ENCODE measurements around the gene SH2D3C.

SH2D3C gene

DNA sequence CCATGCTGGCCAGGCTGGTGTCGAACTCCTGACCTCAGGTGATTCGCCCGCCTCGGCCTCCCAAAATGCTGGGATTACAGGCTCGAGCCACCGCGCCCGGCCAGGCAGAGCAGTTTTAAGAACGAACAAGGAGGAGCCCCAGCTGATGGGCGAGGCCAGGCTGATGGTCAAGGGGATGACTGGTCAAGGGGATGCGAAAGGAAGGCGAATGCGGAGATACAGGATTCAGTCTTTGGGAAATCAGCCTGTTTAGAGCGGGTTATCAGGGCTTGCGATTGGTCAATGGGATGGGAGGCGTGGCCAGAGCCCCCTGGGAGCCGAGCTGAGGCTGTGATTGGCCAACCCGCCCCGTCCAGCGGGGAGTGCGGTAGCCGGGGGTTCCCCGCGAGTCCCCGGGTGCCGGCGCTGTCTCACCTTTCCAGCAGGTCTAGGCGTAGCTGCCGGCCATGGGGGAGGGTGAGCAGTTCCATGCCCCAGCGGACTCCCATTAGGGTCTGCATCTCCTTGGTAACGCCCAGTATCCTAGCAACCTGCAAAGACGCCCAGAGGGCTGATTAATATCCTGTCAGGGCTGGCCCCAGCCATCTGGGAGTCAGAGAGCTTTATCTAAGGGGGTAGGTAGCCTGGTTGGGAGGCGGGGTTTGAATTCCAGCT is 35.9 kb downstream of the SH2D3C start:
- no peak for DNase-seq (ENCODE audit: low spot score)
- in situ Hi-C loops (cut with MboI; ENCODE audit: low pct_unique_long_range_greater_than_20kb, low sequenced_read_pairs, unreplicated experiment), result no loop called here
- TF ChIP-seq, protein P1, sequence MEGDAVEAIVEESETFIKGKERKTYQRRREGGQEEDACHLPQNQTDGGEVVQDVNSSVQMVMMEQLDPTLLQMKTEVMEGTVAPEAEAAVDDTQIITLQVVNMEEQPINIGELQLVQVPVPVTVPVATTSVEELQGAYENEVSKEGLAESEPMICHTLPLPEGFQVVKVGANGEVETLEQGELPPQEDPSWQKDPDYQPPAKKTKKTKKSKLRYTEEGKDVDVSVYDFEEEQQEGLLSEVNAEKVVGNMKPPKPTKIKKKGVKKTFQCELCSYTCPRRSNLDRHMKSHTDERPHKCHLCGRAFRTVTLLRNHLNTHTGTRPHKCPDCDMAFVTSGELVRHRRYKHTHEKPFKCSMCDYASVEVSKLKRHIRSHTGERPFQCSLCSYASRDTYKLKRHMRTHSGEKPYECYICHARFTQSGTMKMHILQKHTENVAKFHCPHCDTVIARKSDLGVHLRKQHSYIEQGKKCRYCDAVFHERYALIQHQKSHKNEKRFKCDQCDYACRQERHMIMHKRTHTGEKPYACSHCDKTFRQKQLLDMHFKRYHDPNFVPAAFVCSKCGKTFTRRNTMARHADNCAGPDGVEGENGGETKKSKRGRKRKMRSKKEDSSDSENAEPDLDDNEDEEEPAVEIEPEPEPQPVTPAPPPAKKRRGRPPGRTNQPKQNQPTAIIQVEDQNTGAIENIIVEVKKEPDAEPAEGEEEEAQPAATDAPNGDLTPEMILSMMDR (IDR thresholded peaks at IDR 0.05; ENCODE audit: extremely low read depth, insufficient read depth, missing control alignments), result no peak

DNA sequence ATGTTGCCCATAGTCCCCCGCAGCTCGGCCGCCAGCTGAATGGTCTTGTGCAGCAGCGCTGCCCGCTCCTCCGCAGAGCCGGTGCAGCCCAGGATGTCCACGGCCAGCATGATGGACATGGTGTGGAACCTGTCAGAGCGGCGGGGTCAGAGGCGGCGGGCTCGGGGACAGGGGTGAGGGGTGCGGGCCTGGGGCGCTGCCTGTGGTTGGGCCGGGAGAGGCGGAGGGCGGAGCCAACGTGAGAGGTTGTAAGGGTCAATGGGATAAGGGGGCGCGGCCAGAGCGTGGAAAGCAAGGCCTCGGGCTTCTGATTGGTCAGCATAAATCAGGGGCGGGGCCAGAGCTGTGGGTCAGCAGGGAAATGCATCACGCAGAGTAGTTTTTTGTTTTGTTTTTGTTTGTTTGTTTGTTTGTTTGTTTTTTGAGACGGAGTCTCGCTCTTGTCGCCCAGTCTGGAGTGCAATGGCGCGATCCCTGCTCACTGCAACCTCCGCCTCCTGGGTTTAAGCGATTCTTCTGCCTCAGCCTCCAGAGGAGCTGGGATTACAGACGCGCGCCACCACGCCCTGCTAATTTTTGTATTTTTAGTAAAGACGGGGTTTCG is 36.5 kb downstream of the SH2D3C start:
- no peak for DNase-seq (ENCODE audit: low spot score)
- in situ Hi-C loops (cut with MboI; ENCODE audit: low pct_unique_long_range_greater_than_20kb, low sequenced_read_pairs, unreplicated experiment), result no loop called here
- TF ChIP-seq, protein P1 (IDR thresholded peaks at IDR 0.05; ENCODE audit: extremely low read depth, insufficient read depth, missing control alignments), result no peak

DNA sequence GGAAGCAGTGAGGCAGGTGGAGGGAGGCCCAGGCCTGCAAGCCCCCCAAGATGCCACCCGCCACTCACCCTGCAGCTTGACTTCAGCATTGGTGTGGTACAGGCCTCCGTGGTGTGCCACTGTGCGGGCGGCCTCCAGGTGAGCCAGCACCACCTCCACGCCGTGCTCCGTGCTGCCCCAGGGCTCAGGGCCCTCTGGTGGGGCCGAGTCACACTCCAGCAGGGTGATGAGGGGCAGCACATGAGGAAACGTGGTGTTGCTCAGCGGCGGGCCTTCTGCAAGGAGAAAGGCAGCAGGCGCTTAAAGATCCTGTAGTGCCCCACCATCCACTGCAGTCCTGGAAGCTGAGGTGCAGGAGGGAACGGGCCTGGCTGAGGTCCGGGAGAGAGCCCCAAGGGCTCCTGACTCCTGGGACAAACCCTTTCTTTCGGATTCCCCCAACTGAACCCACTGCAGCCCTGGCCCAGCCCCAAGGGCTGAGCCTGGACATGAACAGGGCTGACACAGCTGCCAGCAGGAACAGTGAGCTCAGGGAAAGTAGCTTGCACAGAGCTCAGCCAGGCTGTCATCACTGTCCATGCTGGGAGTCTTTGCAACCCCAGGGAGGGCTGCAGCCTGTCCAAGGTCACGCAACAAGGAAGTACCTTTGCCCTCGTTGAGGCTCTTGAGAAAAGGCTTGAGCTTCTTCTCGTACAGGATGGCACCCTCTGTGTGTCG is 38.7 kb downstream of the SH2D3C start:
- TF ChIP-seq, protein P1 (IDR thresholded peaks at IDR 0.05; ENCODE audit: extremely low read depth, insufficient read depth, missing control alignments), result no peak
- DNase-seq (ENCODE audit: low spot score), result no peak
- in situ Hi-C loops (cut with MboI; ENCODE audit: low pct_unique_long_range_greater_than_20kb, low sequenced_read_pairs, unreplicated experiment), result no loop called here

DNA sequence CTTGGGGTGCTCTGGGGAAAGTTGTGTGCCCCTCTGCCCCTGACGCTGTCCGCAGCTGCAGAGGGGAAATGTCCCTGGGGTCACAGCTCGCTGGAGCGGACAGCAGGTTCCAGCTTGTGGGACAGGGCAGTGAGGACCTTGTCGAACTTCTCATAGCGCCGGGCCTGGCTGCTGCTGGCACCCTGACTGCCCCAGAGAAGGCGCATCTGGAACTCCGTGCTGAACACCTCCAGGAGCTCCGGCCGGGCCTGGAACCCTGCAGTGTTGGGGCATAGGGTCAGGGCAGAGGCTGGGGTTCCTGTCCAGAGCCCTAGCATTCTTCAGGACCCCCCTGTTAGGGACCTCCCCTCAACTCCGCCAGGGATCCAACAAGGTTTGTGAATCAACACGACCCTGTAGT is 39.8 kb downstream of the SH2D3C start:
- TF ChIP-seq, protein P1 (IDR thresholded peaks at IDR 0.05; ENCODE audit: extremely low read depth, insufficient read depth, missing control alignments), result no peak
- in situ Hi-C loops (cut with MboI; ENCODE audit: low pct_unique_long_range_greater_than_20kb, low sequenced_read_pairs, unreplicated experiment), result no loop called here
- DNase-seq (ENCODE audit: low spot score), result no peak

DNA sequence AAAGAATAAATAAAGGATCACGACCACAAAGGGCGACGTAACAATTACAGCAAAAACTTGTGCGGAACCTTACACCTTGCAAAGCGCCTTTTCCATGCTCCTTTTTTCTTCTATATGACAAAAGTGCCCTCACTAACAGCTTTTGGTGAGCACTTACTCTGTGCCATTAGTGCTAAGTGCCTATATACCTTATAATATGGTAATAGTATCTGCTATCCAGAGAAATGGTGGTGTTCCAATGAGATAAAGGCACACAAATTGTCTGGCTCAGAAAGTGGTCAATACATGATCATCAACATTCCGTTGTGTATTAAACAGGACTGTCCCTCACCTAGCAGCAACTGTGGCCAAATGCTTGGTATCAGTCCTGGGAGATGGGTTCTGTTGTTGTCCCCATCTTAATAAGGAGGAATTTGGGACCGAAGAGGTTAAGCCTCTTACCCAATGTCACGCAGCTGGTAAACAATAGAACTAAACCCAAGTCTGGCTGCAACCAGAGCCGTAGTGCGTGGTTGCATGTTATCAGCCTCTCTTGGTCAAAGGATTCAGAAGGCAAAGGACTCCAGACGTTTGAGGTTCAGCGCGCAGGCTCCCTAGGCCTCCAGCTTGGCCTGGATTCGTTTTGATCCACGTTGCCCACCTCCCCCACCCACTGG is 42.8 kb downstream of the SH2D3C start:
- in situ Hi-C loops (cut with MboI; ENCODE audit: low pct_unique_long_range_greater_than_20kb, low sequenced_read_pairs, unreplicated experiment), result no loop called here
- DNase-seq (ENCODE audit: low spot score), result no peak
- TF ChIP-seq, protein P1 (IDR thresholded peaks at IDR 0.05; ENCODE audit: extremely low read depth, insufficient read depth, missing control alignments), result no peak

DNA sequence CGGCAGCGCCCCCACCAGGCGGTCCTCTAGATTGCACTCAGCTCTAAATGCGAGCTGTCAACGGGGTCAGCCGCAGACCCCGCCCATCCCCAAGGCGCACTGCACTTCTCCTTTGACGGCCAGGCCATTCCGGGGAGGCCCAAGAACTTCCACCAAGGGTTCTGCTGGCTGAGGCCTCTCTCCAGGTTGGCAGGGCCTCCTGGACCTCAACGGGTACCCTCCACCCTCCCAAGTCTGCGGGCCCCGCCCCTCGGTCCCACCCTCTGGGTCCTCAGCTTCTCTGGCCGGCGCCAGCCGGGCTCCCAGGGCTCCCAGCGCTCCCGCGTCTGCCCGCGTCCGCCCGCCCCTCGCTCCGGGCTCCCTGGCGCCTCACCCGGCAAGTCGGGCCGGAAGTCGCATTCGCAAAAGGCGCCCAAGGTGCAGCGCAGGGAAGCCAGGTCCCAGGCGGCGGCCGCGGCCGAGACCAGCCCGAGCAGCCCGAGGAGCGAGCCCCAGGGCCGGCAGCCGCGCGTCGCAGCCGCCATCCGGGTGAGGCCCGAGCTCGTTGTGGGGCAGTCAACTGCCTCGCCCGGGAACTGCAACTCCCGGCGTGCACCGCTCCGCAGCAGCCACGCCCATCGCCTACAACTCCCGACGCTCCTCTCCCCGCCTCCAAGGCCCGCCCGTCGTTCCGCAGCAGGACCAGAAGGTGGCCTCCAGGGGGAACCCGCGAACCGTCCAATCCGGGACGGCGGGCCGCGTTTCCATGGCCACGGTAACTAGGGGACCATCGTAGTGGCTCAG is 43.5 kb downstream of the SH2D3C start, which contains the start of gene TOR2A:
TOR2A (minus strand) TSS at position 548 of the 783 bp plus-strand sequence; CDS start at position 524, 24 bp downstream.
- DNase-seq (ENCODE audit: low spot score), result peak; percentile 99
- in situ Hi-C loops (cut with MboI; ENCODE audit: low pct_unique_long_range_greater_than_20kb, low sequenced_read_pairs, unreplicated experiment), result no loop called here

More for the DNA sequence above, 43.5 kb downstream of the SH2D3C start, which contains the start of gene TOR2A:
- TF ChIP-seq, protein P1 (IDR thresholded peaks at IDR 0.05; ENCODE audit: extremely low read depth, insufficient read depth, missing control alignments), result peak; percentile 98

Data from GM13977 (cell line).